Glutamatergic neuron (in vitro differentiated cells): ENCODE data around the gene DLG1. TPM values are rescaled to one million over a fixed set of nuclear protein-coding genes. Genes with fewer than 3 reads are reported as not detected.
"Not testable (repeated sequence)": the region's sequence is repeated elsewhere in the genome, so short reads cannot be mapped to it uniquely, and the experiment has no call there.

Experiments
- DNase-seq: peaks from one replicate; pipeline ENCODE4 v3.0.0; 2022
- H3K27ac Mint-ChIP-seq: one replicate; pipeline ENCODE4 v1.8.0; 2020; ENCODE audit warnings: mild to moderate bottlenecking, mixed read lengths, inconsistent platforms; ENCODE audit not compliant: unreplicated experiment
- H3K27me3 Mint-ChIP-seq: one replicate; pipeline ENCODE4 v1.8.0; 2020; ENCODE audit warnings: mild to moderate bottlenecking, moderate library complexity, mixed read lengths, inconsistent platforms; ENCODE audit not compliant: unreplicated experiment
- H3K36me3 Mint-ChIP-seq: one replicate; pipeline ENCODE4 v1.8.0; 2020; ENCODE audit warnings: mild to moderate bottlenecking, mixed read lengths, inconsistent platforms; ENCODE audit not compliant: unreplicated experiment
- H3K4me1 Mint-ChIP-seq: one replicate; pipeline ENCODE4 v1.8.0; 2020; ENCODE audit warnings: mild to moderate bottlenecking, low read depth, mixed read lengths, inconsistent platforms; ENCODE audit not compliant: unreplicated experiment
- H3K4me3 Mint-ChIP-seq: one replicate; pipeline ENCODE4 v1.8.0; 2020; ENCODE audit warnings: mild to moderate bottlenecking, mixed read lengths, inconsistent platforms; ENCODE audit not compliant: unreplicated experiment
- H3K9me3 Mint-ChIP-seq: one replicate; pipeline ENCODE4 v1.8.0; 2020; ENCODE audit warnings: mild to moderate bottlenecking, moderate library complexity, mixed read lengths, inconsistent platforms; ENCODE audit not compliant: unreplicated experiment
- total RNA-seq: library from RNA; stranded (reverse); fragmentation: NEBNext Ultra II Directional; extraction: Animal tissue kit (Norgen Biotek cat#: 25700); gene quantifications from one replicate; pipeline ENCODE4 v1.2.1, GENCODE V29; 2021; ENCODE audit not compliant: unreplicated experiment
- TF ChIP-seq, protein P1 (sequence below): fragments of 200-600 bp; sonication (generic); IDR thresholded peaks from one replicate; pipeline ENCODE4 v1.5.0; 2021; ENCODE audit not compliant: partially characterized antibody, unreplicated experiment

DLG1 gene
- total RNA-seq, 1 donor from 2014 or later = 66.0 TPM

DNA sequence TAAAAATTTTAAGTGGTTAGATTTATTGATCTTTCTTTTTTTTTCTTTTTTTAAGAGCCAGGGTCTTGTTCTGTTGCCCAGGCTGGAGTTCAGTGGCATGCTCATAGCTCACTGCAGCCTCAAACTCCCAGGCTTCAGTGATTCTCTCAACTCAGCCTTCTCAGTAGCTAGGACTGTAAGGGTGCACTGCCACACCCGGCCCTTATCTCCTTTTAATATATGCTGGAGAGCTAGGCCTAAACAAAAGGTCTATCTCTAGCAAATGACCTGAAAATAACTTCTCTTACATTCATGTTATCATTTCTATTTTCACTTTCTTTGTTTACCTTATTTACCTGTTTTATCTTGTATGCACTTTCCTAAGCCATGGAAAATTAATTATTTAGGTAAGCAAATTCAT, 233.6 kb downstream of the DLG1 start:
- DNase-seq = no peak
- Mint-ChIP-seq H3K4me1 (no peaks in the 10 kb centered on the region), H3K27me3 (no peaks in the 10 kb centered on the region), H3K9me3 (peaks cover 2% of the 10 kb centered on the region), H3K36me3 (no peaks in the 10 kb centered on the region), H3K4me3 (no peak overlapping the region), H3K27ac (no peak overlapping the region)
- TF ChIP-seq, protein P1, sequence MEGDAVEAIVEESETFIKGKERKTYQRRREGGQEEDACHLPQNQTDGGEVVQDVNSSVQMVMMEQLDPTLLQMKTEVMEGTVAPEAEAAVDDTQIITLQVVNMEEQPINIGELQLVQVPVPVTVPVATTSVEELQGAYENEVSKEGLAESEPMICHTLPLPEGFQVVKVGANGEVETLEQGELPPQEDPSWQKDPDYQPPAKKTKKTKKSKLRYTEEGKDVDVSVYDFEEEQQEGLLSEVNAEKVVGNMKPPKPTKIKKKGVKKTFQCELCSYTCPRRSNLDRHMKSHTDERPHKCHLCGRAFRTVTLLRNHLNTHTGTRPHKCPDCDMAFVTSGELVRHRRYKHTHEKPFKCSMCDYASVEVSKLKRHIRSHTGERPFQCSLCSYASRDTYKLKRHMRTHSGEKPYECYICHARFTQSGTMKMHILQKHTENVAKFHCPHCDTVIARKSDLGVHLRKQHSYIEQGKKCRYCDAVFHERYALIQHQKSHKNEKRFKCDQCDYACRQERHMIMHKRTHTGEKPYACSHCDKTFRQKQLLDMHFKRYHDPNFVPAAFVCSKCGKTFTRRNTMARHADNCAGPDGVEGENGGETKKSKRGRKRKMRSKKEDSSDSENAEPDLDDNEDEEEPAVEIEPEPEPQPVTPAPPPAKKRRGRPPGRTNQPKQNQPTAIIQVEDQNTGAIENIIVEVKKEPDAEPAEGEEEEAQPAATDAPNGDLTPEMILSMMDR = no peak

DNA sequence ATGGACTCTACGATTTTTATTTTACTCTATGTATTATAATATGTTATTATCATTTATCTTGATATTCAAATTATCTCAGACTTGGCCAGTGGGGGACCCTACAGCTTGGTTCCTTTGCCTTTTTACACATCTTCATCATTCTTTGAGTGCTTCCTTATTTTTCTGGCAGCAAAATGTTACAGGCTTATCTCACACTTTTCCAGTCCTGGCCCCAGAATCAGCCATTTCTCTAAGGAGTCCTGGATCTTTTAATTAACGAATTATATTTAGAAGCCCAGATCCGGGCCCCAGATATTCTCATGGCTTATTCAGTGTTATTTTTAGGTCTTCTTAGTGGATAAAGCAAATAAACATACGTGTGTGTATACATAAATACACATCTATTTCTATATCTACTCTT, 236.0 kb downstream of the DLG1 start:
- H3K4me3 Mint-ChIP-seq = no peak overlapping the region
- peaks cover 2% of the 10 kb centered on the region for H3K9me3 Mint-ChIP-seq
- no peaks in the 10 kb centered on the region for H3K4me1 Mint-ChIP-seq
- TF ChIP-seq, protein P1 = no peak
- H3K27ac Mint-ChIP-seq = no peak overlapping the region
- H3K27me3 Mint-ChIP-seq = peaks cover 1% of the 10 kb centered on the region
- no peak for DNase-seq
- no peaks in the 10 kb centered on the region for H3K36me3 Mint-ChIP-seq

DNA sequence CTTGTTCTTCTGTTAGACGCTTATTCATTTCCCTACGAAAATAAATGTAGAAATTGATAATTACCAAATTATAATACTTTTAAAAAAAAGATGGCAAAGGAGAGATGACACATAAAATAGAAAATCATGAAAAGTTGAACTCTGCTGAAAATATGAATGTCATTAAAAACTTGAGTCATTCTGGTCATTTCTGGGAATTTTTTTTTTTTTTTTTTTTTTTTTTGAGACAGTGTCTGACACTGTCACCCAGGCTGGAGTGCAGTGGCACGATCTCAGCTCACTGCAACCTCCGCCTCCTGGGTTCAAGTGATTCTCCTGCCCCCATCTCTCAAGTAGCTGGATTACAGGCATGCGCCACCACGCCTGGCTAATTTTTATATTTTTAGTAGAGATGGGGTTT, 246.8 kb downstream of the DLG1 start:
- not testable (repeated sequence) for H3K4me3 Mint-ChIP-seq, H3K27me3 Mint-ChIP-seq, H3K36me3 Mint-ChIP-seq, H3K27ac Mint-ChIP-seq, H3K9me3 Mint-ChIP-seq, H3K4me1 Mint-ChIP-seq, DNase-seq

DNA sequence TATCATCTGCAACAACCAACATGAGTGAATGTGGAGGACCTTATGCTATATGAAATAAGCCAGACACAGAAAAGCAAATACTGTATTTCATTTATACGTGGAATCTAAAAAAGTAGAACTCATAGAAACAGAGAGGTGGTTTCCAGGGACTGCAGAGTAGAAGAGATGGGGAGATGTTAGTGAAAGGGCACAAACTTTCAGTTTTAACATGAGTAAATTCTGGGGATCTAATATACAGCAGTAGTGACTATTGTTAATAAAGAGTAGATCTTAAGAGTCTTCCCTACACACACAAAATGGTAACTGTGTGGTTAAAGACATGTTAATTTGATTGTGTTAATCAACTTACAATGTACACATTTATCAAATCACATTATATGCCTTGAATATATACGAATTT, 247.9 kb downstream of the DLG1 start:
- DNase-seq = no peak
- H3K4me1 Mint-ChIP-seq = no peaks in the 10 kb centered on the region
- TF ChIP-seq, protein P1 = no peak
- H3K9me3 Mint-ChIP-seq = no peaks in the 10 kb centered on the region
- H3K36me3 Mint-ChIP-seq = no peaks in the 10 kb centered on the region
- no peak overlapping the region for H3K4me3 Mint-ChIP-seq
- H3K27me3 Mint-ChIP-seq = no peaks in the 10 kb centered on the region
- H3K27ac Mint-ChIP-seq = no peak overlapping the region

DNA sequence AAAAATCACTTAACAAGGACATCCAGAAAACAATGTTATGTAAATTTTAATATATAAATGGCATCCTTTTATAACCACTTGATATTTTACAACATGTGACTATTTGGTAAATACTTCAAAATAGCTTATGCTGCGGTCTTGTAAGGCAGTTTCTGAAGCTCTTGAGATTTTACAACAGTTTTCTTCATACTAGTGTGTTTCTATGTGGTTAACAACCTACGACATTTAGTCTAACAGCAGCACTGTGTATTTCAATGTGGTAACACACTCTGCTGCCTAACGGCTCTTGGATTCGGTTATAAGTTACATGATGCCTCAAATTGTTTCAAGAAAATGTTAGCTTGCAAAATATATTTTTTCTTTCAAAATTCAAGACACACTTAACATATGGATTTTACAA, 255.9 kb downstream of the DLG1 start:
- TF ChIP-seq, protein P1 = no peak

More for the DNA sequence above, 255.9 kb downstream of the DLG1 start:
- H3K27ac Mint-ChIP-seq = no peak overlapping the region
- no peaks in the 10 kb centered on the region for H3K4me1 Mint-ChIP-seq
- H3K4me3 Mint-ChIP-seq = no peak overlapping the region
- H3K36me3 Mint-ChIP-seq = no peaks in the 10 kb centered on the region
- peaks cover 2% of the 10 kb centered on the region for H3K27me3 Mint-ChIP-seq
- no peaks in the 10 kb centered on the region for H3K9me3 Mint-ChIP-seq
- DNase-seq = no peak
